ENCODE measurements around the gene EML4.

DNA sequence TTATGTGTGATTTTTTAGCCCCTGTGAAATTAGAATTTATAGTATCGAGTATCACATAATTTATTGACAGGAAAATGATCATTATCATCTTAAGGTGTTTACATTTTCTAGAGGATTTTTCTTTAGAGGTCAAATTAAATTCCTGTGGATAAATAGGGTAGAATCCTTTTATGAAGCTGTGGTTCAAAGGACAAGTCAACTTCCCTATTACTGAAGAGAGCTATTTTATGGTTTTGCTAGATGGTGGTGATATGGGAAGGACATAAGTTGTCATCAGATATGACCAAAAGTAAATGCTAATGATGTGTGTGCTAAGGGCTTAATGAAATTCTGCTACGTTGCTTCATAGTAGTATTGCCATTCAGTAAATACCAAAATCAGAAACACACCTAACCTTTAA, 80.1 kb downstream of the EML4 start:
- no peak for TF ChIP-seq GATA2 (IDR thresholded peaks at IDR 0.05; ENCODE audit: low read depth, low read length)
- no peak for TF ChIP-seq GATA3 (IDR thresholded peaks at IDR 0.05; ENCODE audit: low read depth, low read length)

All from SH-SY5Y (cell line).